ENCODE measurements around the gene DLGAP5.

DLGAP5 gene

DNA sequence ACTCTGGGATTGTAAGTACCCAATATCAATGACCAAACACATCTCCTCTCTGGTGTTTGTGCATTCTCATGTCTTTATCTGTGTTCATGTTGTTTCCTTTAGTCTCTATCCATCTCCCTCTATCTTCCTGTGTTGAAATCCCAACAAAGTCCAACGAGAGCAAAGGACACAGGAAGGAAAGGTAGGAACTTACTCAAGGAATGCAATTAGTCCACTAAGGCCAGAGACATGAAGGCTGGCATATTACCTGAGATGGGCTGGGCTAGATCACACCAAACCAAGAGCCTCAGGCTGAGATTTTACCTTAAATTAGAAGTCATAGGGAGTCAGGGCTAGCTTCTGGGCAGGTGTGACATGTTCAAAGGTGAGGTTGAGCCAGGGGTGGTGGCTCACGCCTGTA is 76.7 kb downstream of the DLGAP5 start:
- DNase-seq (ENCODE audit: low spot score) = no peak

DNA sequence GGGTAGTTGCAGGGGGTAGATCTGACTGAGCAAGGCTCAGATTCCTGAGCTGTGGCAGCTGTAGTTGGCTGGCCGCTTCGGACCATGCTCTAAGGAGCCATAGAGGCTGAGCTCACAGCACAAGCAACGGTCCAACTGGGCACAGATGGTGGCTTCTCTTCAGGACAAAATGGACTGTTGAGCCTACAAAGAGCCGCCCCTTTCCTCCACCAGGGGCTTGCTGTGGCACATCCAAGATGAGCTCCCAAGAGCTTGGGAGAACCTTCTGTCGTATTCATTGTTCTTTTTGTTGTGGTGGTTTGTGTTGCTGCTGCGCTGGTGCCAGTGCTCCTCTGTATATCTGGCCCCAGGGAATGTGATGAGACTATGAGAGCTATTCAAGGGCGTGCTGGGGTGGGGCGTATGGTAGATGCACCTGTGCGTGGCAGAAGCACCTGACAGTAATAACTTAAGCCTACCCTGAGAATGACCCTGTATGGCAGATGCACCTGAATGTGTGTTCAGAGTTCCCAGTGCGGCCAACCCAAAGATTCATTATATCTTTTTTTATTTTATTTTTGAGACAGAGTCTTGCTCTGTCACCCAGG is 80.2 kb downstream of the DLGAP5 start:
- DNase-seq (ENCODE audit: low spot score) = no peak

DNA sequence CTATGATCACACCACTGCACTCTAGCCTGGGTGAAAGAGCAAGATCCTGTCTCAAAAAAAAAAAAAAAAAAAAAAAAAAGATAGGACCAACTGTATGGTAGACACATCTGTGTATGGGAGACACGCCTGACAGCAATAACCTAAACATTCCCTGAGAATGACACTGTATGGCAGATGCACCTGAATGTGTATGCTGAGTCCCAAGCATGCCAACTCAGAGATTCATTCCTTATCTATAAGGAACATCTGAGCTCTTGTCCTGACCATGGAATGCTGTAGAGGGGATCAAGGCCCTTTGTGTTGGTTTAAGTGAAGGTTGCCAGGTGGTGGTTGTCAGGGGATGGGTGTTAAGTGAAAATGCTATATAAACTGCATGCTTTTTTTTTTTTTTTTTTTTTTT is 81.5 kb downstream of the DLGAP5 start:
- DNase-seq (ENCODE audit: low spot score) = no peak

DNA sequence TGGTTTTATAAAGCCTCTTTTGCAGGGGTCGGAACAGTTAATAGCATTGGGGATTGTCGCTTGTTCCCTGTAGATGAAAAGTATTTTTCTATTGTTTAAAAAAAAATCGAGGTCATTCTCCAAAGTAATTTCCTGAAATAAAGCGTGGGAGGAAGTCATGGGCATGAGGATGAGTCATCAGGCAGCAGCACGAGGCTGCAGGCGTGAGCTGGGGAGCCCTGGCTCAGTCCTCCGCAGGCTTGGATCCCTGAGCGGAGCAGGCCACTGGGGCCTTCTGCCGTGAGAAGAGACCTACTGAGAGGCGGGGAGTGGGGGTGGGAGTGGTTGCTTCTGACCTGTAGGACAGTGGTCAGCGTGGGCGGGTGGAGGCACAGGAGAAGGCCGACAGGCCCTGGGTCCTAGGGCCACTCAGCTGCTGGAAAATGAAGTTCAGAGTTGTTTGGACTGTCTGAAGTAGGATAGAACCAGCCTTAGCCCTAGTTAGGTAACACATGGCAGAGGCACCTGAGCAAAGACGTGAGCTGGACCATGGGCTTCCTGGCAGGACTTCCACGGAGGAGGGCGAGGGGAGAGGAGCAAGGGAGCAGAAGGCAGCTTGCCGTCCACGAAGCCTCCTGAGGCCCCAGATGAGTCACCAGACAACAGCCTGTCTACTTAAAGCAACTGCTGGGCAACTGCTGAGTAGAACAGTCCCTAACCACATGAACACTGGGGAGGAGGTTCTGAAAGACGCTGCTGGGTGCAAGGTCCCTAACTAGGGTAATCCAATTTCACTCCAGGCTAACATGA is 83.4 kb downstream of the DLGAP5 start:
- no peak for DNase-seq (ENCODE audit: low spot score)

DNA sequence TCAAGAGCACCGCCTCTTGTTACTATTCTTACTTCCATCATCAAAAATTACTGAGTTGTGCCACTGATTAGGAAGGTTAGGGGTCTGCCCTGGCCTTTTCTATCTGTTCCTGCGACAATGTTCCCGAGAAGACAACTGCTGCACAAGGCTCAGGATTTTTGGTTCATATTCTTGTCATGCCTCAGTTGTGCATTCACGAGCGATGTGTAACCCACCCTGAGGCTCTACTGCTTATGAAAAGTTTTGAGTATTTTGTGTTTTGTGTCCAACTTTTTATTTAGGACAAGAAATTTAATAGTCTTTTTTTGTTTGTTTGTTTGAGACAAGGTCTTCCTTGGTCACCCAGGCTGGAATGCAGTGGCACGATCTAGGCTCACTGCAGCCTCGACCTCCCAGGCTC is 85.4 kb downstream of the DLGAP5 start:
- DNase-seq (ENCODE audit: low spot score) = no peak

DNA sequence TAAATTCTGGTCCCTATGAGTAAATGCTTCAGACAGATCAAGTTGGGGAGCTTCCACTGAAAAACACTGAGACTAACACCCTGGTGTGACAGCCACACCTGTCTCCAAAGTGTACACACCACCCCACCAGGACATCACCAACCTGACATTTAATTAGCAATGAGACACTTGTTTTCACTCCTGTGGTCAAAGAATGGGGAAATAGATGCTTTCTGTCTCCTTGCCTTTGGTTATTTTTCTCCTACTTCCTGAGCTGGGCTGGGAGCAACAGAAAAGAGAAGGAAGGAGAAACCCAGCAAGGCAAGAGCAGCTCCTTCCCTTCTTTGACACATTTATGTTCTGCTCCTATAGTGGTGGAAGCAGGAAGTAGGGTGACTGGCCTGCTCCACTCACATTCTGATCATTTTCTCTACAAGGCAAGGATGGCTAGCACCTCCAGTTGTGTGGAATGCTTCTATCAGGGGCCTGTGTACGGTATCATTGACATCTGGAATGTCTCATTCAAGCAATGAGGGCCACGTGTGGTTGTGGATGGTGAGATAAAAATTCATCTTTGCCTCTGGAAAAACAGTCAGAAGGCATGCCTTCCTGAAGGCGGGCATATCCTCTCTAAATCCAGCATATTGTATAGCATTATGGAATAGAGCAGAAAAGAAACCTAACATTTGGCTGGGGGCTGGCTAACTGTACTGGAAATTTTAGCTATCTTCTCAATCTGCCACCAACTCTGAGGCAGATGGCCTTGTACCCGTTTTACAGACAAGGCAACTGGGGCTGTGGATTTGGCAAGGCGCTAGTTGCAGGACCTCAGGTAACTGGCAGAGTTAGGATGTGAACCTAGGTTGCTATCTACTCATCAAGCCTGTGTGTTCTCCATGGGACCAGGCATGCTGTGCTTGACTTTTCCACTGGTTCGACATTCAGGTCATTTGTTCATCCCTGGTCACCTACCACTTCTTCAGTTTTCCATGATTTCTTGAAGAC is 87.1 kb downstream of the DLGAP5 start:
- no peak for DNase-seq (ENCODE audit: low spot score)

DNA sequence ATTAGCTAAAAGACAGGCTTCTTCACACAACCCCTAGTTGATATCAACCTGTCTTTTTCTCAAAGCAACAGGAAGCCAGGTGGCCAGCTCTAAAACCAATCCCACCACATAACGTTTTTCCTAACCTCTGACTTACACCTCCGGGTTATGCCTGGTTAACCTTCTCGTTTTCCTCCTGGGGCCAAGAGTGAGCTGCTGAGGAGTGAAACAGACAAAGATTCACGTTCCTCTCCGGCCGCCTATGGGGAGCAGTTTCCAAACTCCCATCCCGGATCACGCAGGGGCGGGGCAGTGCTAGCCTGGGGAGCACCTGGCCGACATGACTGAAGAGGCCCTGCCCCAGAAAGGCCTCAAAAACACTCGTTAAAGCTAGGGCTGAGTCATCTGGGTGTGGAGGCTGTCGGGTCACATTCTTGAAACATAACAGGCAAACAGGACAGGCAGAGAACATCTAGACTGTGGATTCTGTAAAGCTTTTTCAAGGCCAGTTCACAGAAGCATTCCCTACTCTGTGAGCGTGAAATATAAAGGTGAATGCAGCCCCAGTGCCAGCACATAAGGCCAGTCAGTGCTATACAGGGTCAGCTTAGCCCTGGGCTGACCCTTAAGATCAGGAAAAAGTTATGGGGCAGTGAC is 88.3 kb downstream of the DLGAP5 start:
- DNase-seq (ENCODE audit: low spot score) = peak; percentile 72

DNA sequence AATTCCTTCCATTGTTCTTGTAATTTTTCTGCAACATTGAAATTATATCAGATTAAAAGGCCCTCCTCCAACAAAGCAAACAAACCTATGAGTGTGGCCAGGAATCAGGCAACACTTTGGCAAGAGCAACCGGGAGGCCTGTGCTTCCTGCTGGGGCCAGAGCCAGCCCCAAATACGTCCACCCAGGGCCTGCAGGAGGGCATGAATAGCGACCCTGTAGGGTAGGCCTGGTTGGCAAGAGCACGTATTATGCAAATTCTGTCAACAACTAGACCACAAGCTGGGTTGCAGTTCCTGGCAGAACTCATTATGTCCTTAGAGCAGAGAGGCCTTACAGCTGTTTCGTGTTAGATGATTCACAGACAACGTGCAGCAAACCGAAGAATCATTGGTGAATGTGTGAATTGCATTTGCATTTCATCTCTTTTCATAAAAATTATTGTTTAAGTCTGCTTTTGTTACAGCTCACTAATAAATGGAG is 89.2 kb downstream of the DLGAP5 start:
- peak; percentile 54 for DNase-seq (ENCODE audit: low spot score)

DNA sequence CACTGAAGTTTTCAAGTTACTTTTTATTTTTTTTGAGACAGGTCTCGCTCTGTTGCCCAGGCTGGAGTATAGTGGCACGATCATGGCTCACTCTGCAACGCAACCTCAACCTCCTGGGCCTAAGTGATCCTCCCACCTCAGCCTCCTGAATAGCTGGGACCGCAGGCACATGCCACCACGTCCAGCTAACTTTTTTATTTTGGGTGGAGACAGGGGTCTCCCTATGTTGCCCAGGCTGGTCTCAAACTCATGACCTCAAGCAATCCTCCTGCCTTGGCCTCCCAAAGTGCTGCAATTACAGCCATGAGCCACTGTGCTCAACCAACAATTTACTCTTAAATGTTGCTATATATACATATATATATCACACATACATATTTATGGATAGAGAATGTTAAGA is 89.7 kb downstream of the DLGAP5 start:
- no peak for DNase-seq (ENCODE audit: low spot score)

DNA sequence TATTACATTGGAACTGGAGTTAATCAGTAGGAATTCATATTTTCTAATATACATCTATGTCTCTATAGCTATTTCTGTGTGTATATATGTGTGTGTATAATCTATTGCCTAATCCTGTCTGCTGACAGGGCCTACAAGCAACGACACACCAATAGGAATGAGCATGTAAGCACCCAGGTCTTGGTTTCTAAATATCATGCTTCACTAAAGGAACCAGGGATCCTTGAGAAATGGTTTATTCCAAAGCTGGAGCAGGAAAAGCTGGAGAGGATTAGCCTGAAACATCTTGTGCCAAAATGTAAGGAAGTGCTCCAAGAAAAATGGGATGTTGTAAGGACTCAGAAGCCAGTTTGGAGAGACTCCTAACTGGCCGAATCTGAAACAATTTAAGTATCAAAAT is 91.6 kb downstream of the DLGAP5 start:
- no peak for DNase-seq (ENCODE audit: low spot score)

DNA sequence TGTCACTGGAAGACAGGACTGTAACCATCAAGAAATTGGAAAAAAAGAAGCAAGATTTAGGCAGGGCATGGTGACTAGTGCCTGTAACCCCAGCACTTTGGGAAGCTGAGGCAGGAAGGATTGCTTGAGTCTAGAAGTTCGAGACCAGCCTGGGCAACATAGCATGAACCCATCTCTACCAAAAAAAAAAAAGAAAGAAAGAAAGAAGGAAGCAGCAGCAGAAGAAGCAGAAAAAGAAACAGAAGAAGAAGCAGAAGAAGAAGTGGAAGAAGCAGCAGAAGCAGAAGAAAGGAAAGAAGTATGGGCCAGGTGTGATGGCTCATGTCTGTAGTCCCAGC is 92.9 kb downstream of the DLGAP5 start:
- no peak for DNase-seq (ENCODE audit: low spot score)

All from ecto neural progenitor cell (in vitro differentiated cells).